SH-SY5Y (cell line): ENCODE measurements around the gene PSMD6.

Experiments
- GATA2 ChIP-seq: IDR thresholded peaks from 2 replicates; pipeline ENCODE4 v1.6.1; 2011; ENCODE audit warnings: mild to moderate bottlenecking, low read depth, low read length
- GATA3 ChIP-seq: IDR thresholded peaks from 2 replicates; pipeline ENCODE4 v1.6.1; 2011; ENCODE audit warnings: low read depth, mild to moderate bottlenecking, low read length, moderate library complexity

The PSMD6 gene

GRCh38 chr3:63986146-63986545 lies 37.1 kb downstream of the PSMD6 start:
- no peak for TF ChIP-seq GATA2
- no peak for TF ChIP-seq GATA3

GRCh38 chr3:63984391-63984790 lies 38.9 kb downstream of the PSMD6 start:
- TF ChIP-seq GATA2 = no peak
- no peak for TF ChIP-seq GATA3

GRCh38 chr3:63981980-63982379 lies 41.3 kb downstream of the PSMD6 start:
- TF ChIP-seq GATA2 = no peak
- TF ChIP-seq GATA3 = no peak

- TF ChIP-seq GATA3 (no peak), GATA2 (no peak)
Observed at GRCh38 chr3:63980830-63981498, 42.3 kb downstream of the PSMD6 start.

- TF ChIP-seq GATA2 (no peak), GATA3 (no peak)
Observed at GRCh38 chr3:63980019-63980418, 43.3 kb downstream of the PSMD6 start.

GRCh38 chr3:63979093-63979885 lies 44.0 kb downstream of the PSMD6 start:
- TF ChIP-seq GATA3 = no peak

- TF ChIP-seq GATA3 (no peak), GATA2 (no peak)
Observed at GRCh38 chr3:63977893-63978292, 45.4 kb downstream of the PSMD6 start.

GRCh38 chr3:63976872-63977200 lies 46.5 kb downstream of the PSMD6 start:
- TF ChIP-seq GATA2 (no peak), GATA3 (no peak)

GRCh38 chr3:63976161-63976871 lies 47.0 kb downstream of the PSMD6 start:
- TF ChIP-seq GATA2 = no peak
- TF ChIP-seq GATA3 = no peak

- TF ChIP-seq GATA2 (no peak), GATA3 (no peak)
Observed at GRCh38 chr3:63975723-63976122, 47.6 kb downstream of the PSMD6 start.

GRCh38 chr3:63974451-63974850 lies 48.8 kb downstream of the PSMD6 start:
- no peak for TF ChIP-seq GATA3
- no peak for TF ChIP-seq GATA2

GRCh38 chr3:63973406-63973805 lies 49.9 kb downstream of the PSMD6 start:
- TF ChIP-seq GATA3 (no peak), GATA2 (no peak)

- TF ChIP-seq GATA3 = no peak
- no peak for TF ChIP-seq GATA2
Observed at GRCh38 chr3:63972987-63973386, 50.3 kb downstream of the PSMD6 start.

- TF ChIP-seq GATA2 (no peak), GATA3 (no peak)
Observed at GRCh38 chr3:63972196-63972595, 51.1 kb downstream of the PSMD6 start.

GRCh38 chr3:63970631-63971475 lies 52.4 kb downstream of the PSMD6 start:
- TF ChIP-seq GATA2 = no peak
- TF ChIP-seq GATA3 = no peak
